Panc1 (cell line): Measurements from ENCODE around the gene CRMP1. TPM values are rescaled to one million over a fixed set of nuclear protein-coding genes. Genes with fewer than 3 reads are reported as not detected.

Experiments used
- ATAC-seq: fragments of 200-7000 bp; cut with Tn5 transposase; 2 replicates; pipeline ENCODE4 v1.9.1; 2020; ENCODE audit warnings: mild to moderate bottlenecking, moderate library complexity
- BruUV-seq: library from RNA; stranded (reverse); fragments of 400-500 nt; replicated peaks from 2 replicates; lab custom pipeline; 2021; lab: Mats Ljungman, UMichigan
- CTCF ChIA-PET: fragments of 300-600 bp; sonication (Branson Sonifier 250); formaldehyde crosslinking; loops from one replicate; lab custom pipeline; 2022; ENCODE audit warnings: antibody characterized with exemption; lab: Charles Lee
- POLR2A ChIA-PET: fragments of 300-600 bp; sonication (Branson Sonifier 250); formaldehyde crosslinking; loops from one replicate; lab custom pipeline; 2022; ENCODE audit warnings: antibody characterized with exemption; lab: Charles Lee
- DNase-seq: peaks from one replicate; pipeline ENCODE4 v3.0.0-alpha.2; 2010; ENCODE audit warnings: low read depth, low spot score
- H3K27ac ChIP-seq: 2 replicates; pipeline ENCODE4 v1.5.1; 2011; ENCODE audit warnings: mild to moderate bottlenecking, low read length, inconsistent platforms
- H3K27me3 ChIP-seq: fragments of 200-500 bp; sonication (Bioruptor generic); 2 replicates; pipeline ENCODE4 v1.6.0; 2014; ENCODE audit warnings: low read length, inconsistent platforms; ENCODE audit not compliant: control insufficient read depth, insufficient read depth
- H3K36me3 ChIP-seq: fragments of 200-500 bp; sonication (Bioruptor generic); 2 replicates; pipeline ENCODE4 v1.5.1; 2014; ENCODE audit warnings: inconsistent platforms, mild to moderate bottlenecking, low read length, moderate library complexity; ENCODE audit not compliant: control insufficient read depth, insufficient read depth
- H3K4me1 ChIP-seq: 2 replicates; pipeline ENCODE4 v1.5.1; 2011; ENCODE audit warnings: inconsistent platforms, mild to moderate bottlenecking, low read length, moderate library complexity; ENCODE audit not compliant: control insufficient read depth, insufficient read depth
- H3K4me3 ChIP-seq, 2 experiments: 2 replicates each; pipeline ENCODE4 v1.5.1; 2011 to 2012; ENCODE audit warnings: low read depth in 2 of 2, low read length in 2 of 2, mild to moderate bottlenecking in 2 of 2, inconsistent platforms in 1 of 2, moderate library complexity in 1 of 2
- H3K9me3 ChIP-seq: fragments of 200-500 bp; sonication (Bioruptor generic); 2 replicates; pipeline ENCODE4 v1.5.1; 2014; ENCODE audit warnings: low read depth, mild to moderate bottlenecking, inconsistent platforms, low read length, moderate library complexity; ENCODE audit not compliant: control insufficient read depth, insufficient read depth
- POLR2AphosphoS5 ChIP-seq: IDR thresholded peaks from 2 replicates; pipeline ENCODE4 v1.6.1; 2012; ENCODE audit warnings: mild to moderate bottlenecking, low read depth, low read length, moderate library complexity
- SIN3A ChIP-seq: IDR thresholded peaks from 2 replicates; pipeline ENCODE4 v1.6.1; 2012; ENCODE audit warnings: low read depth, mild to moderate bottlenecking, low read length, moderate library complexity, borderline replicate concordance; ENCODE audit not compliant: insufficient read depth
- TCF7L2 ChIP-seq: IDR thresholded peaks from 2 replicates; pipeline ENCODE4 v1.6.1; 2011; ENCODE audit warnings: mild to moderate bottlenecking, low read depth, low read length, inconsistent platforms
- in situ Hi-C: cut with HindIII; loops from 2 replicates; pipeline ENCODE4 v1.10.0; 2016; ENCODE audit warnings: low sequenced_read_pairs, low pct_unique_long_range_greater_than_20kb
- intact Hi-C: fragments of 100-400 bp; cut with micrococcal nuclease; formaldehyde crosslinking; loops from one replicate; pipeline ENCODE4 v1.10.0; 2022; ENCODE audit not compliant: unreplicated experiment
- total RNA-seq: library from RNA; stranded (reverse); gene quantifications from one replicate; pipeline ENCODE4 v1.2.1, GENCODE V29; 2021; ENCODE audit not compliant: unreplicated experiment
- TF ChIP-seq, protein P1 (sequence below): fragments of 450-650 bp; IDR thresholded peaks from 2 replicates; pipeline ENCODE4 v1.5.1; 2017; ENCODE audit warnings: mild to moderate bottlenecking
- TF ChIP-seq, protein P2 (sequence below), 2 experiments: IDR thresholded peaks; 2 replicates each; pipeline ENCODE4 v1.6.1; 2011 to 2012; ENCODE audit warnings: low read depth in 2 of 2, control low read depth in 1 of 2, low read length in 1 of 2, mild to moderate bottlenecking in 1 of 2, moderate library complexity in 1 of 2; ENCODE audit not compliant: insufficient read depth in 1 of 2

Gene CRMP1
- total RNA-seq, 1 experiment from 2014 or later: 0.28 TPM

DNA sequence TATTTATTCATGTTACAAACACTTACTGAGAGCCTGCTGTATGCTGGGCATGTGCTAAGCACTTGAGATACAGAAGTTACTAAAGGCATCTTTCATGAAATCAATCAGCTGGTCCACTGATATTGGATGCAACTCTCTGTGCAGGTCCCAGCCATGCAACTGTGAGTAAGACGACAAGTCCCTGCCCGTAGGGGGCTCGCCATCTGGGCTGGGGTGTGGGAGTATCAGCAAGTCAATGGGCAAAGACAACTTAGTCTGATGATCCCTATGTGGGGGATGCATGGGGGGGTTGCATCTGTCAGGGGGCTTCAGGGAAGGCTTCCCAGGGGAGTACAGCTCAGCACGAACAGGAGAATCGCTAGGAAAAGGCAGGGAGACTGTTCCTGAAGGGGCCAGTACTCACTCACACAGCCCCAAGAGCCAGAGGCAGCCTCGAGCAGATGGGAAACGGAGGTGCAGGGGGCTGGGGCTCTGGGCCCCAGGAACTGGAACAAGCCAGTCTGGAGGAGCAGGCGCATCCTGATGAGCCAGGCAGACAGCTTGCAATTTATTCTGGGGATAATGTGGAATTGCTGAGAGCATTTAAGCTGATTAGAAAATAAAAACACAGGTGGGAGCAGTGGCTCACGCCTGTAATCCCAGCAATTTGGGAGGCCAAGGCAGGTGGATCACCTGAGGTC is 40.2 kb downstream of the CRMP1 start:
- Histone ChIP-seq H3K27ac (no peak overlapping the region), H3K4me3 (no peak overlapping the region), H3K9me3 (no peaks in the 10 kb centered on the region), H3K27me3 (no peaks in the 10 kb centered on the region; the same call in 1 of the 2 replicates), H3K36me3 (no peaks in the 10 kb centered on the region), H3K4me1 (no peaks in the 10 kb centered on the region)
- ATAC-seq (no peak), DNase-seq (no peak)
- no peak for TF ChIP-seq TCF7L2
- TF ChIP-seq, protein P1, sequence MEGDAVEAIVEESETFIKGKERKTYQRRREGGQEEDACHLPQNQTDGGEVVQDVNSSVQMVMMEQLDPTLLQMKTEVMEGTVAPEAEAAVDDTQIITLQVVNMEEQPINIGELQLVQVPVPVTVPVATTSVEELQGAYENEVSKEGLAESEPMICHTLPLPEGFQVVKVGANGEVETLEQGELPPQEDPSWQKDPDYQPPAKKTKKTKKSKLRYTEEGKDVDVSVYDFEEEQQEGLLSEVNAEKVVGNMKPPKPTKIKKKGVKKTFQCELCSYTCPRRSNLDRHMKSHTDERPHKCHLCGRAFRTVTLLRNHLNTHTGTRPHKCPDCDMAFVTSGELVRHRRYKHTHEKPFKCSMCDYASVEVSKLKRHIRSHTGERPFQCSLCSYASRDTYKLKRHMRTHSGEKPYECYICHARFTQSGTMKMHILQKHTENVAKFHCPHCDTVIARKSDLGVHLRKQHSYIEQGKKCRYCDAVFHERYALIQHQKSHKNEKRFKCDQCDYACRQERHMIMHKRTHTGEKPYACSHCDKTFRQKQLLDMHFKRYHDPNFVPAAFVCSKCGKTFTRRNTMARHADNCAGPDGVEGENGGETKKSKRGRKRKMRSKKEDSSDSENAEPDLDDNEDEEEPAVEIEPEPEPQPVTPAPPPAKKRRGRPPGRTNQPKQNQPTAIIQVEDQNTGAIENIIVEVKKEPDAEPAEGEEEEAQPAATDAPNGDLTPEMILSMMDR: no peak
- TF ChIP-seq, protein P2, sequence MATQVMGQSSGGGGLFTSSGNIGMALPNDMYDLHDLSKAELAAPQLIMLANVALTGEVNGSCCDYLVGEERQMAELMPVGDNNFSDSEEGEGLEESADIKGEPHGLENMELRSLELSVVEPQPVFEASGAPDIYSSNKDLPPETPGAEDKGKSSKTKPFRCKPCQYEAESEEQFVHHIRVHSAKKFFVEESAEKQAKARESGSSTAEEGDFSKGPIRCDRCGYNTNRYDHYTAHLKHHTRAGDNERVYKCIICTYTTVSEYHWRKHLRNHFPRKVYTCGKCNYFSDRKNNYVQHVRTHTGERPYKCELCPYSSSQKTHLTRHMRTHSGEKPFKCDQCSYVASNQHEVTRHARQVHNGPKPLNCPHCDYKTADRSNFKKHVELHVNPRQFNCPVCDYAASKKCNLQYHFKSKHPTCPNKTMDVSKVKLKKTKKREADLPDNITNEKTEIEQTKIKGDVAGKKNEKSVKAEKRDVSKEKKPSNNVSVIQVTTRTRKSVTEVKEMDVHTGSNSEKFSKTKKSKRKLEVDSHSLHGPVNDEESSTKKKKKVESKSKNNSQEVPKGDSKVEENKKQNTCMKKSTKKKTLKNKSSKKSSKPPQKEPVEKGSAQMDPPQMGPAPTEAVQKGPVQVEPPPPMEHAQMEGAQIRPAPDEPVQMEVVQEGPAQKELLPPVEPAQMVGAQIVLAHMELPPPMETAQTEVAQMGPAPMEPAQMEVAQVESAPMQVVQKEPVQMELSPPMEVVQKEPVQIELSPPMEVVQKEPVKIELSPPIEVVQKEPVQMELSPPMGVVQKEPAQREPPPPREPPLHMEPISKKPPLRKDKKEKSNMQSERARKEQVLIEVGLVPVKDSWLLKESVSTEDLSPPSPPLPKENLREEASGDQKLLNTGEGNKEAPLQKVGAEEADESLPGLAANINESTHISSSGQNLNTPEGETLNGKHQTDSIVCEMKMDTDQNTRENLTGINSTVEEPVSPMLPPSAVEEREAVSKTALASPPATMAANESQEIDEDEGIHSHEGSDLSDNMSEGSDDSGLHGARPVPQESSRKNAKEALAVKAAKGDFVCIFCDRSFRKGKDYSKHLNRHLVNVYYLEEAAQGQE (IDR thresholded peaks at IDR 0.05; ENCODE audit: insufficient read depth in 1 of 2, low read depth in 2 of 2, low read length in 1 of 2): no peak
- TF ChIP-seq POLR2AphosphoS5: no peak
- TF ChIP-seq SIN3A: no peak
- no TSS peak for BruUV-seq
- in situ Hi-C loops: no loop called here
- intact Hi-C loops: no loop called here
- ChIA-PET CTCF (no interaction called here), POLR2A (no interaction called here)

DNA sequence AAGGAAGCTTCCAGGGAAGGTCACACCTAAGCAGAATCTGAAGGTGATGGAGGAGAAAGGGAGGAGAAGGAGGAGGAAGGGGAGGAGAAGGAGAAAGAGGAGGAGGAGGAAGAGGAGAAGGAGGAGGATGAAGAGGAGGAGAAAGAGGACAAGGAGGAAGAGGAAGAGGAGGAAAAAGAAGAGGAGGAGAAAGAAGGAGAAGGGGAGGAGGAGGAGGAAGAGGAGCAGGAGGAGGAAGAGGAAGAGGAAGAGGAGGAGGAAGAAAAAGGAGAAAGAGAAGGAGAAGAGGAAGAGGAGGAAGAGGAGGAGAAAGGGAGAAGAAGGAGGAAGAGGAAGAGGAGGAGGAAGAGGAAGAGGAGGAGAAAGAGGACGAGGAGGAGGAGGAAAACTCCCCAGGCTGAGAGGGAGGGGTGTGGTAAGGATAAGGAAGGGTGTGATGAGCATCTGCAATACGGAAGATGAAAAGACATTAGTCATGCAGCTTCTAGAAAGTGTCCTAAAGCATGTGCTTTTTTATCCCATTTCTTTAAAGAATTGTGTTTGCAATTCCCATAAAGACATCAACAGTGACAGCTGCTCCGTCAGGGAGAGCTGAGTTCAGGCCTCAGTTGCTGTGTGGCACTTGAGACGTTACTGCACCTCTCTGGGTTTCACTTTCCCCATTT is 41.1 kb downstream of the CRMP1 start:
- TF ChIP-seq SIN3A (no peak), POLR2AphosphoS5 (no peak), TCF7L2 (no peak)
- TF ChIP-seq, protein P1: no peak
- TF ChIP-seq, protein P2 (IDR thresholded peaks at IDR 0.05; ENCODE audit: insufficient read depth in 1 of 2, low read depth in 2 of 2, low read length in 1 of 2): no peak
- ChIA-PET CTCF (no interaction called here), POLR2A (no interaction called here)
- intact Hi-C loops (no loop called here), in situ Hi-C loops (no loop called here)
- ATAC-seq (no peak), DNase-seq (no peak)
- H3K9me3 ChIP-seq: no peaks in the 10 kb centered on the region
- BruUV-seq: no TSS peak
- H3K27me3 ChIP-seq: no peaks in the 10 kb centered on the region; the same call in 1 of the 2 replicates
- no peak overlapping the region for H3K27ac ChIP-seq
- no peaks in the 10 kb centered on the region for H3K4me1 ChIP-seq
- no peaks in the 10 kb centered on the region for H3K36me3 ChIP-seq
- no peak overlapping the region for H3K4me3 ChIP-seq
